ENCODE data around the gene MLLT10. TPM values are rescaled to one million over a fixed set of nuclear protein-coding genes. Genes with fewer than 3 reads are reported as not detected.
"Not testable (repeated sequence)": the region's sequence is repeated elsewhere in the genome, so short reads cannot be mapped to it uniquely, and the experiment has no call there.

The MLLT10 gene
- total RNA-seq, 1 experiment from 2014 or later: 83.6 TPM

GRCh38 chr10:21627331-21627730 lies 93.3 kb downstream of the MLLT10 start:
- H3K4me2 ChIP-seq (ENCODE audit: low read depth, low read length, poor library complexity, severe bottlenecking): no peak overlapping the region
- no peak overlapping the region for H2AFZ ChIP-seq (ENCODE audit: low read length)
- H3K27ac ChIP-seq (ENCODE audit: low read length): no peak overlapping the region
- no peaks in the 10 kb centered on the region for H3K9me3 ChIP-seq (ENCODE audit: low read length)
- H3K79me2 ChIP-seq (ENCODE audit: low read length): peaks cover 82% of the 10 kb centered on the region
- no peak overlapping the region for H3K9ac ChIP-seq (ENCODE audit: low read length)
- H3K4me1 ChIP-seq (ENCODE audit: low read length): peaks cover 14% of the 10 kb centered on the region
- no peaks in the 10 kb centered on the region for H3K9me2 ChIP-seq (replicated peaks; ENCODE audit: insufficient read depth, low read length)
- no peaks in the 10 kb centered on the region for H3K27me3 ChIP-seq (ENCODE audit: low read length)
- DNase-seq: no peak
- H3K4me3 ChIP-seq (ENCODE audit: low read length): no peak overlapping the region
- H4K20me1 ChIP-seq (ENCODE audit: insufficient read depth, low read depth, low read length): no peaks in the 10 kb centered on the region
- H3K36me3 ChIP-seq (ENCODE audit: insufficient read depth, low read length): peaks cover 4% of the 10 kb centered on the region; the same call in 1 of the 2 replicates

DNA sequence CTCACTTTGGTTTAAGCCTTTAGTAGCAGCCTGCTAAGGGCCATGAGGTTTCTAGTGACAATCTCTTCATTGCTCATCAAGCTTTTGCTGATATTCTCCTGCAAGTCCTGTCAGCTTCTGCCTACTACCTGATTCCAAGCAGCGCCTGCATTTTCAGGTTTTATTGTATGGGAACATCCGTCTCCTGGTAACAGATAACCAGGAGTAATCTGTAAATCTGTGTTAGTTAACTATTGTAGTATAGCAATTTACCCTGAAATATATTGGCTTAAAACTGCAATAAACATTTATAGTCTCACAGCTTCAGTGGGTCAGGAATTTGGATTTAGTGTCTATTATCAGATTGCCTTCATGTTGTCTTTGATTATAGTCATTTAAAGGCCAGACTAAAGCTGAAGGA lies 94.0 kb downstream of the MLLT10 start:
- Histone ChIP-seq H4K20me1 (ENCODE audit: insufficient read depth, low read depth, low read length) (no peaks in the 10 kb centered on the region), H3K4me1 (ENCODE audit: low read length) (peaks cover 14% of the 10 kb centered on the region), H3K27me3 (ENCODE audit: low read length) (no peaks in the 10 kb centered on the region), H2AFZ (ENCODE audit: low read length) (no peak overlapping the region), H3K79me2 (ENCODE audit: low read length) (peaks cover 82% of the 10 kb centered on the region), H3K4me3 (ENCODE audit: low read length) (no peak overlapping the region), H3K4me2 (ENCODE audit: low read depth, low read length, poor library complexity, severe bottlenecking) (no peak overlapping the region), H3K9me3 (ENCODE audit: low read length) (no peaks in the 10 kb centered on the region), H3K9me2 (replicated peaks; ENCODE audit: insufficient read depth, low read length) (no peaks in the 10 kb centered on the region), H3K9ac (ENCODE audit: low read length) (no peak overlapping the region), H3K27ac (ENCODE audit: low read length) (no peak overlapping the region), H3K36me3 (ENCODE audit: insufficient read depth, low read length) (peaks cover 4% of the 10 kb centered on the region; the same call in 1 of the 2 replicates)
- no peak for DNase-seq

DNA sequence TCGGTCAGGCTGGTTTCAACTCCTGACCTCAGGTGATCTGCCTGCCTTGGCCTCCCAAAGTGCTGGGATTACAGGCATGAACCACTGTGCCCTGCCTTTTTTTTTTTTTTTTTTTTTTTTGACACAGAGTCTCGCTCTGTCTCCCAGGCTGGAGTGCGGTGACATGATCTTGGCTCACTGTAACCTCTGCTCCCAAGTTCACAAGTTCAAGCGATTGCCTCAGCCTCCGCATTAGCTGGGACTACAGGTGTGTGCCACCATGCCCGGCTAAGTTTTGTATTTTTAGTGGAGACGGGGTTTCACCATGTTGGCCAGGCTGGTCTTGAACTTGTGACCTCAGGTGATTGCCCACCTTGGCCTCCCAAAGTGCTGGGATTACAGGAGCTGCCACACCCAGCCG lies 94.6 kb downstream of the MLLT10 start:
- not testable (repeated sequence) for H3K27me3 ChIP-seq (ENCODE audit: low read length); H2AFZ ChIP-seq (ENCODE audit: low read length); H4K20me1 ChIP-seq (ENCODE audit: insufficient read depth, low read depth, low read length); H3K9me2 ChIP-seq (replicated peaks; ENCODE audit: insufficient read depth, low read length); H3K4me2 ChIP-seq (ENCODE audit: low read depth, low read length, poor library complexity, severe bottlenecking); H3K27ac ChIP-seq (ENCODE audit: low read length); H3K4me3 ChIP-seq (ENCODE audit: low read length); DNase-seq; H3K9ac ChIP-seq (ENCODE audit: low read length); H3K9me3 ChIP-seq (ENCODE audit: low read length); H3K36me3 ChIP-seq (ENCODE audit: insufficient read depth, low read length)
- Histone ChIP-seq H3K79me2 (ENCODE audit: low read length) (peaks cover 81% of the 10 kb centered on the region), H3K4me1 (ENCODE audit: low read length) (peaks cover 14% of the 10 kb centered on the region)

DNA sequence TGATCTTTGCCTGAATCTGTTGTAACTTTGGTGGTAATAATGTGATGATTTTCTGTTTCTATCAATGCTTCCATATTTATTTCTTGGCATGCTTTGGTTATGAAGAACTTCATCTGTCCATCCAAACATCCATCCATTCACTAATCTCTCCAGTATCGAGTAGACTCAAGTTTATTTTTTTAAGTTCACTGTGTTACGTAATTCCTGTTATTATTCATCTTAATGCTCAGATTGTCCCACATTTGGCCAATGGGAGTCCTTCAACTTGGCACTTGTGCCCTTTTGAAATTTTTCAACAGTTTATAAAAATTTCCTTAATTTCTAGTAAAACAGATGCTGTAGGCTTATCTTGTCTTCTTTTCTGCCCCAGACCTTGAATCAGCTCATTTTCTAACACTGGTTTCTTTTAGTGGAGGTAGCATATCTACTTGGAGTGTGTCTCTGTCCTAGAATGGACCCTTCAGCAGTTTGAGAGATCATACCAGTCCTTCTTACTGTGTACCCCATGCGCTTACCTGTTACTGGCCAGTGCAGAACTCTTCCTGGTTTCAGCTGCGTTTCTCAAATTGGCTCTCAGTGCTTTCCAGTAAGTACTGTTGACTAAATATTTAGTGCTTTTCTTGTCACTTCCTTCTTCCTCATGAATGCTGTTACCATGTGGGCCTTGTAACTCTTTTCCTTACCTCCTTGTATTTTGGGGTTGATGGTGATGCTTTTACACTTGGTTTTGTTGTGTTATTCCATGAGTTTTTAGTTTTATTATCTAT lies 100.8 kb downstream of the MLLT10 start:
- no peak overlapping the region for H3K4me2 ChIP-seq (ENCODE audit: low read depth, low read length, poor library complexity, severe bottlenecking)
- H3K27me3 ChIP-seq (ENCODE audit: low read length): no peaks in the 10 kb centered on the region
- H3K9me3 ChIP-seq (ENCODE audit: low read length): no peaks in the 10 kb centered on the region
- no peak overlapping the region for H3K9ac ChIP-seq (ENCODE audit: low read length)
- H3K4me1 ChIP-seq (ENCODE audit: low read length): peaks cover 25% of the 10 kb centered on the region
- no peaks in the 10 kb centered on the region for H3K9me2 ChIP-seq (replicated peaks; ENCODE audit: insufficient read depth, low read length)
- peaks cover 90% of the 10 kb centered on the region for H3K79me2 ChIP-seq (ENCODE audit: low read length)
- peaks cover 4% of the 10 kb centered on the region; the same call in 1 of the 2 replicates for H3K36me3 ChIP-seq (ENCODE audit: insufficient read depth, low read length)
- no peak overlapping the region for H3K27ac ChIP-seq (ENCODE audit: low read length)
- no peak for DNase-seq
- H2AFZ ChIP-seq (ENCODE audit: low read length): no peak overlapping the region
- no peak overlapping the region for H3K4me3 ChIP-seq (ENCODE audit: low read length)
- H4K20me1 ChIP-seq (ENCODE audit: insufficient read depth, low read depth, low read length): no peaks in the 10 kb centered on the region

DNA sequence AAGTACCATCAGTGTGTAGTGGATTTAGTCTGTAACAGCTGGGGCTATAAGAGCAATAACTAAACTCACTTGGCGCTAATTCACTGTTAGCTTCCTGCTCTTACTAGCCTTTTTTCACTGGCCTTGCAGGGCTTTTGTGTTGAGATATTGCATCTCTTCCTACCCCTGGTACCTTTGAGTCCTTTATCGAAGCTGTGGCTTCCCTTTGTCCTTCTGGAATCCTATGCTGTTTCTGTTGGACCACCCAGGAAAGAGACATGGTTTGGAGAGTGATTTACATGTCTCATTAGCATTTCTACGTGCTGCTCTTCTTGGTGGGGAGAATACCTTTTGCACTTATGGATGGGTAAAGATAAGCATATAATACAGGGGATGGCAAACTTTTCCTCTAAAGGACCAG lies 103.8 kb downstream of the MLLT10 start:
- Histone ChIP-seq H3K9me3 (ENCODE audit: low read length) (no peaks in the 10 kb centered on the region), H3K4me2 (ENCODE audit: low read depth, low read length, poor library complexity, severe bottlenecking) (no peak overlapping the region), H3K9me2 (replicated peaks; ENCODE audit: insufficient read depth, low read length) (no peaks in the 10 kb centered on the region), H3K27ac (ENCODE audit: low read length) (no peak overlapping the region), H3K4me1 (ENCODE audit: low read length) (peaks cover 16% of the 10 kb centered on the region; the same call in 1 of the 2 replicates), H3K79me2 (ENCODE audit: low read length) (peaks cover 87% of the 10 kb centered on the region), H3K4me3 (ENCODE audit: low read length) (no peak overlapping the region), H2AFZ (ENCODE audit: low read length) (no peak overlapping the region), H4K20me1 (ENCODE audit: insufficient read depth, low read depth, low read length) (no peaks in the 10 kb centered on the region), H3K27me3 (ENCODE audit: low read length) (no peaks in the 10 kb centered on the region), H3K36me3 (ENCODE audit: insufficient read depth, low read length) (no peaks in the 10 kb centered on the region; the same call in 1 of the 2 replicates), H3K9ac (ENCODE audit: low read length) (no peak overlapping the region)
- DNase-seq: no peak

- H3K36me3 ChIP-seq (ENCODE audit: insufficient read depth, low read length): no peaks in the 10 kb centered on the region; the same call in 1 of the 2 replicates
- H3K4me2 ChIP-seq (ENCODE audit: low read depth, low read length, poor library complexity, severe bottlenecking): no peak overlapping the region
- H3K9ac ChIP-seq (ENCODE audit: low read length): no peak overlapping the region
- H3K79me2 ChIP-seq (ENCODE audit: low read length): peaks cover 86% of the 10 kb centered on the region
- H4K20me1 ChIP-seq (ENCODE audit: insufficient read depth, low read depth, low read length): no peaks in the 10 kb centered on the region
- H3K4me3 ChIP-seq (ENCODE audit: low read length): no peak overlapping the region
- no peaks in the 10 kb centered on the region for H3K9me2 ChIP-seq (replicated peaks; ENCODE audit: insufficient read depth, low read length)
- no peaks in the 10 kb centered on the region for H3K27me3 ChIP-seq (ENCODE audit: low read length)
- no peak overlapping the region for H2AFZ ChIP-seq (ENCODE audit: low read length)
- DNase-seq: no peak
- no peaks in the 10 kb centered on the region for H3K9me3 ChIP-seq (ENCODE audit: low read length)
- no peak overlapping the region for H3K27ac ChIP-seq (ENCODE audit: low read length)
- peaks cover 16% of the 10 kb centered on the region; the same call in 1 of the 2 replicates for H3K4me1 ChIP-seq (ENCODE audit: low read length)
Observed at GRCh38 chr10:21638681-21639080, 104.6 kb downstream of the MLLT10 start.

DNA sequence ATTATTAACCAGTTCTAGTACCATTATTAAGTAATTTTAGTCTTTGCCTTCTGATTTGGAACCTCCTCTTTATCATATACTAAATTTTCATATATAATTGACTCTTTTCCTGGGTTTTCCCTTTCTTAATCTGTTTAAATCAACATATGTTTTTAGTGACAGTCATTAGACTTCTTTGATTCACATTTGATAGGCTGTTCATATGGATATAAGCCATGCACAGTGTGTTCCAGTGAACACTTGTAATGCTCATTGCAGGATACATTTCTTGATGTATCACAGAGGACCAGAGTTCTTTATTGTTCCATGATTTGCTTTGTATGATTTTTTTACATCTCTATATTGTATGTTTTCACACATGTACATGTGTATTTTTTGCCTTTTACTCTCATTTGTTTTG lies 114.0 kb downstream of the MLLT10 start:
- no peak overlapping the region for H3K4me2 ChIP-seq (ENCODE audit: low read depth, low read length, poor library complexity, severe bottlenecking)
- no peak overlapping the region for H2AFZ ChIP-seq (ENCODE audit: low read length)
- H3K9ac ChIP-seq (ENCODE audit: low read length): no peak overlapping the region
- H3K9me2 ChIP-seq (replicated peaks; ENCODE audit: insufficient read depth, low read length): no peaks in the 10 kb centered on the region
- H3K36me3 ChIP-seq (ENCODE audit: insufficient read depth, low read length): 0 out of 2 replicates have a peak, but pooled peaks cover 3% of the 10 kb centered on the region
- H3K9me3 ChIP-seq (ENCODE audit: low read length): no peaks in the 10 kb centered on the region
- H3K27me3 ChIP-seq (ENCODE audit: low read length): no peaks in the 10 kb centered on the region
- no peaks in the 10 kb centered on the region for H4K20me1 ChIP-seq (ENCODE audit: insufficient read depth, low read depth, low read length)
- no peaks in the 10 kb centered on the region for H3K4me1 ChIP-seq (ENCODE audit: low read length)
- no peak for DNase-seq
- H3K27ac ChIP-seq (ENCODE audit: low read length): no peak overlapping the region
- peaks cover 91% of the 10 kb centered on the region for H3K79me2 ChIP-seq (ENCODE audit: low read length)
- no peak overlapping the region for H3K4me3 ChIP-seq (ENCODE audit: low read length)

GRCh38 chr10:21649454-21649872 lies 115.4 kb downstream of the MLLT10 start:
- Histone ChIP-seq H3K36me3 (ENCODE audit: insufficient read depth, low read length) (0 out of 2 replicates have a peak, but pooled peaks cover 3% of the 10 kb centered on the region), H3K4me1 (ENCODE audit: low read length) (no peaks in the 10 kb centered on the region), H2AFZ (ENCODE audit: low read length) (no peak overlapping the region), H4K20me1 (ENCODE audit: insufficient read depth, low read depth, low read length) (no peaks in the 10 kb centered on the region), H3K27ac (ENCODE audit: low read length) (no peak overlapping the region), H3K9me2 (replicated peaks; ENCODE audit: insufficient read depth, low read length) (no peaks in the 10 kb centered on the region), H3K79me2 (ENCODE audit: low read length) (peaks cover 92% of the 10 kb centered on the region), H3K9me3 (ENCODE audit: low read length) (no peaks in the 10 kb centered on the region), H3K4me3 (ENCODE audit: low read length) (no peak overlapping the region), H3K9ac (ENCODE audit: low read length) (no peak overlapping the region), H3K4me2 (ENCODE audit: low read depth, low read length, poor library complexity, severe bottlenecking) (no peak overlapping the region), H3K27me3 (ENCODE audit: low read length) (no peaks in the 10 kb centered on the region)
- DNase-seq: no peak

All from Karpas-422 (cell line).